SK-N-SH (cell line): ENCODE results near the gene ZFP2.

Source experiments
- EP300 ChIP-seq, 2 experiments: IDR thresholded peaks; 2 replicates each; pipeline versions ENCODE4 v1.4.0 to v1.6.1; 2012; ENCODE audit warnings: borderline replicate concordance in 1 of 2, low read depth in 1 of 2, low read length in 1 of 2
- RCOR1 ChIP-seq: fragments of 150-350 bp; IDR thresholded peaks from 2 replicates; pipeline ENCODE4 v1.6.1; 2017; ENCODE audit warnings: antibody characterized with exemption, low read length
- TF ChIP-seq, protein P1 (sequence below): fragments of 200-600 bp; sonication (generic); IDR thresholded peaks from 2 replicates; pipeline ENCODE4 v1.6.1; 2017; ENCODE audit warnings: antibody characterized with exemption, mild to moderate bottlenecking, moderate library complexity

DNA sequence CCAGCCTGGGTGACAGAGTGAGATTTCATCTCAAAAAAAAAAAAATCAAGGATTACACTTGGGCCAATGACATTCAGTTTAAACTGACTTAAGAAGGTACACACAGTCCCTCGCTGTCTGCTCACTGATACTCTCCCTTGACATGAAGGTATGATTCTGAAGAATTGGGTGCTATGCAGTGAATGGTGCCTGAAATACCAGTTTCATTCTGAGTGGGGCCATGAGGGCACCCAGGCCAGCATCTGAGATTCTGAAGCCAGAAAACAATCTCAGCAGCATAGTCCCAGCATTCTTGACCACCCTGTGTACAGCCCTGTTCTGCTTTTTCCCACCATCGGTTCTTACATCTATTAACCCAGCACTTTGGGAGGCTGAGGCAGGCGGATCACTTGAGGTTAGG lies 43.8 kb upstream of the ZFP2 start:
- TF ChIP-seq RCOR1 (no peak), EP300 (IDR thresholded peaks at IDR 0.05; ENCODE audit: borderline replicate concordance in 1 of 2, low read depth in 1 of 2, low read length in 1 of 2) (no peak)
- TF ChIP-seq, protein P1, sequence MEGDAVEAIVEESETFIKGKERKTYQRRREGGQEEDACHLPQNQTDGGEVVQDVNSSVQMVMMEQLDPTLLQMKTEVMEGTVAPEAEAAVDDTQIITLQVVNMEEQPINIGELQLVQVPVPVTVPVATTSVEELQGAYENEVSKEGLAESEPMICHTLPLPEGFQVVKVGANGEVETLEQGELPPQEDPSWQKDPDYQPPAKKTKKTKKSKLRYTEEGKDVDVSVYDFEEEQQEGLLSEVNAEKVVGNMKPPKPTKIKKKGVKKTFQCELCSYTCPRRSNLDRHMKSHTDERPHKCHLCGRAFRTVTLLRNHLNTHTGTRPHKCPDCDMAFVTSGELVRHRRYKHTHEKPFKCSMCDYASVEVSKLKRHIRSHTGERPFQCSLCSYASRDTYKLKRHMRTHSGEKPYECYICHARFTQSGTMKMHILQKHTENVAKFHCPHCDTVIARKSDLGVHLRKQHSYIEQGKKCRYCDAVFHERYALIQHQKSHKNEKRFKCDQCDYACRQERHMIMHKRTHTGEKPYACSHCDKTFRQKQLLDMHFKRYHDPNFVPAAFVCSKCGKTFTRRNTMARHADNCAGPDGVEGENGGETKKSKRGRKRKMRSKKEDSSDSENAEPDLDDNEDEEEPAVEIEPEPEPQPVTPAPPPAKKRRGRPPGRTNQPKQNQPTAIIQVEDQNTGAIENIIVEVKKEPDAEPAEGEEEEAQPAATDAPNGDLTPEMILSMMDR: no peak
